Progenitor cell of endocrine pancreas (in vitro differentiated cells): Measurements from ENCODE around the gene GPRC5B. TPM values are rescaled to one million over a fixed set of nuclear protein-coding genes. Genes with fewer than 3 reads are reported as not detected.

ENCODE experiments used
- DNase-seq: peaks from one replicate; pipeline ENCODE4 v3.0.0; 2021; ENCODE audit warnings: low spot score; ENCODE audit not compliant: unreplicated experiment
- H3K27ac Mint-ChIP-seq: 2 replicates; pipeline ENCODE4 v1.8.0; 2021; ENCODE audit warnings: mild to moderate bottlenecking, moderate library complexity, mixed read lengths
- H3K27me3 Mint-ChIP-seq: 2 replicates; pipeline ENCODE4 v1.8.0; 2021; ENCODE audit warnings: mixed read lengths
- H3K36me3 Mint-ChIP-seq: 2 replicates; pipeline ENCODE4 v1.8.0; 2022; ENCODE audit warnings: mixed read lengths; ENCODE audit not compliant: insufficient read depth
- H3K4me1 Mint-ChIP-seq: 2 replicates; pipeline ENCODE4 v1.8.0; 2021; ENCODE audit warnings: low read depth, mixed read lengths
- H3K4me3 Mint-ChIP-seq: 2 replicates; pipeline ENCODE4 v1.8.0; 2021; ENCODE audit warnings: low read depth, mild to moderate bottlenecking, moderate library complexity, mixed read lengths
- H3K9me3 Mint-ChIP-seq: 2 replicates; pipeline ENCODE4 v1.8.0; 2021; ENCODE audit warnings: low read depth, mixed read lengths
- CTCF ChIP-seq: fragments of 200-600 bp; sonication (generic); IDR thresholded peaks from one replicate; pipeline ENCODE4 v1.5.0; 2021; ENCODE audit warnings: antibody characterized with exemption, mild to moderate bottlenecking; ENCODE audit not compliant: unreplicated experiment
- long read RNA-seq: library from polyadenylated mRNA; unstranded; transcript quantifications from one replicate; pipeline ENCODE4 v2.0.0, GENCODE V29; 2020
- total RNA-seq: library from RNA; stranded (reverse); gene quantifications from 2 replicates; pipeline ENCODE4 v1.2.1, GENCODE V29; 2021

The GPRC5B gene, protein sequence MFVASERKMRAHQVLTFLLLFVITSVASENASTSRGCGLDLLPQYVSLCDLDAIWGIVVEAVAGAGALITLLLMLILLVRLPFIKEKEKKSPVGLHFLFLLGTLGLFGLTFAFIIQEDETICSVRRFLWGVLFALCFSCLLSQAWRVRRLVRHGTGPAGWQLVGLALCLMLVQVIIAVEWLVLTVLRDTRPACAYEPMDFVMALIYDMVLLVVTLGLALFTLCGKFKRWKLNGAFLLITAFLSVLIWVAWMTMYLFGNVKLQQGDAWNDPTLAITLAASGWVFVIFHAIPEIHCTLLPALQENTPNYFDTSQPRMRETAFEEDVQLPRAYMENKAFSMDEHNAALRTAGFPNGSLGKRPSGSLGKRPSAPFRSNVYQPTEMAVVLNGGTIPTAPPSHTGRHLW
- total RNA-seq, result 40.6 and 44.3 TPM in 2 replicates
- long read RNA-seq, full-length matches to known transcripts, result 31 of 40 reads
- long read RNA-seq, partial matches to known transcripts, result 7 of 40 reads
- long read RNA-seq, other reads (novel, unspliced or antisense), result 2 of 40 reads

GRCh38 chr16:19884611-19885450, at the start of gene GPRC5B:
Gene GPRC5B, minus strand, starts transcription at chr16:19884848. Its CDS starts 12,003 bp downstream, at chr16:19872845.
- TF ChIP-seq CTCF, result peak; percentile 28
- peaks cover 3% of the 10 kb centered on the region for H3K36me3 Mint-ChIP-seq
- peaks cover 14% of the 10 kb centered on the region for H3K4me1 Mint-ChIP-seq
- H3K27me3 Mint-ChIP-seq, result peaks cover 21% of the 10 kb centered on the region
- peak within 1 kb of the TSS; percentile 35 for H3K27ac Mint-ChIP-seq
- peak; percentile 48 for DNase-seq
- H3K9me3 Mint-ChIP-seq, result no peaks in the 10 kb centered on the region
- H3K4me3 Mint-ChIP-seq, result peak within 1 kb of the TSS; percentile 84

- H3K36me3 Mint-ChIP-seq, result no peaks in the 10 kb centered on the region
- peaks cover 3% of the 10 kb centered on the region for H3K9me3 Mint-ChIP-seq
- DNase-seq, result no peak
- no peaks in the 10 kb centered on the region for H3K4me1 Mint-ChIP-seq
- peaks cover 4% of the 10 kb centered on the region for H3K27me3 Mint-ChIP-seq
- no peak overlapping the region for H3K27ac Mint-ChIP-seq
- no peak for TF ChIP-seq CTCF
- no peak overlapping the region for H3K4me3 Mint-ChIP-seq
These were observed 49.1 kb upstream of the GPRC5B start for GRCh38 chr16:19933740-19934139.

DNA sequence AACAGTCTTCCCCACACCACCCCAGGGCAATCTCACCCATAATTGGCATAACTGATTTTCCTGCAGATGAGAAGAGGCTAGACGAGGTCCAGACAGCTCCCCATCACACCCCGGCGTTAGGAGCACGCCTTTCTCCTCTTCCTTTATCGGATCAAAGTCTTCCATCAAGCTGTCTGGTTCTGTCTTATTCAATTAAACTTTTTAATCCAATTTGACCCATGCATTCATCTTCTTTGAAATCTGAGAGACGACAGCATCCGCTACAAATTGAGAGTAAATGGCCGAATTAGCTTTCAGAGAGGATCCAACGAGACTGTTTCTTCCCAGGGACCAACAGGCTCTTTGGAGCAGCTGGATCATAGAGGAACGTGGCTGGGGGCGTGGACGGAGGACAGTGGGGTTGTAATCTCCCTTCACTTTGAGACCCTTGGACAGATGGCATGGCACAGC, 44.4 kb upstream of the GPRC5B start:
- no peaks in the 10 kb centered on the region for H3K36me3 Mint-ChIP-seq
- peaks cover 3% of the 10 kb centered on the region for H3K9me3 Mint-ChIP-seq
- TF ChIP-seq CTCF, result no peak
- H3K27ac Mint-ChIP-seq, result no peak overlapping the region
- peaks cover 4% of the 10 kb centered on the region for H3K27me3 Mint-ChIP-seq
- no peak overlapping the region for H3K4me3 Mint-ChIP-seq
- DNase-seq, result no peak
- no peaks in the 10 kb centered on the region for H3K4me1 Mint-ChIP-seq

DNA sequence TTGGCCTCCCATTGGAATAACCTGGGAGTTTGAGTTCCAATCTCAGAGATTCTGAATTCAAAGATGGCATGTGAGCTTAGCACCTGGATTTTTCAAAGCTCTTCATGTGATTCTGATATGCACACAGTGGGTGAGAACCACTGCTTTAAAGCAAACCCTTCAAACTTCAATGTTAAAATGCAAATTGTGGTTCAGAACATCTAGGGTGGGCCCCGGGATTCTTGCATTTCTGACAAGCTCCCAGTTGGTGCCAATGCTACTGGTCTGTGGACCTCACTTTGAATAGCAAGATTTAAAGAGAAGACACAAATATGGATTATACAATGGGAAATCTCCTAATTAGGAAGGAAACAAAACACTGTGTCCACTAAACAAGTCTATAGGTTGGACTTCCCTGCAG, 43.8 kb upstream of the GPRC5B start:
- DNase-seq, result no peak
- Mint-ChIP-seq H3K4me3 (no peak overlapping the region), H3K27ac (no peak overlapping the region), H3K36me3 (no peaks in the 10 kb centered on the region), H3K4me1 (no peaks in the 10 kb centered on the region), H3K9me3 (no peaks in the 10 kb centered on the region), H3K27me3 (peaks cover 4% of the 10 kb centered on the region)
- TF ChIP-seq CTCF, result no peak
